SK-N-SH treated with all-trans-retinoic acid at 6 μM for 48 hours (cell line): Measurements from ENCODE around the gene GREB1.

Experiments
- ATAC-seq: fragments of 200-7000 bp; cut with Tn5 transposase; 3 replicates; pipeline ENCODE4 v1.9.1; 2020; ENCODE audit warnings: mild to moderate bottlenecking, moderate library complexity
- ARNTL ChIP-seq: fragments of 450-650 bp; formaldehyde crosslinking; IDR thresholded peaks from 2 replicates; pipeline ENCODE4 v1.5.0; 2020; ENCODE audit warnings: low read depth, mild to moderate bottlenecking, moderate library complexity, borderline replicate concordance
- BACH2 ChIP-seq: fragments of 250-450 bp; sonication (Bioruptor Pico); IDR thresholded peaks from 2 replicates; pipeline ENCODE4 v1.9.0; 2021; ENCODE audit warnings: mild to moderate bottlenecking, borderline replicate concordance
- CSDC2 ChIP-seq: fragments of 250-450 bp; sonication (Bioruptor Pico); IDR thresholded peaks from 2 replicates; pipeline ENCODE4 v1.5.0; 2020; ENCODE audit warnings: mild to moderate bottlenecking, moderate library complexity
- ESRRG ChIP-seq: fragments of 250-450 bp; sonication (Bioruptor Pico); IDR thresholded peaks from 2 replicates; pipeline ENCODE4 v1.6.1; 2021; ENCODE audit warnings: mild to moderate bottlenecking
- GLIS3 ChIP-seq: fragments of 250-450 bp; sonication (Bioruptor Pico); IDR thresholded peaks from 2 replicates; pipeline ENCODE4 v1.5.0; 2020; ENCODE audit warnings: mild to moderate bottlenecking, moderate library complexity
- ISL1 ChIP-seq: fragments of 250-450 bp; sonication (Bioruptor Pico); IDR thresholded peaks from 2 replicates; pipeline ENCODE4 v2.1.2; 2022; ENCODE audit warnings: mild to moderate bottlenecking, moderate library complexity
- OSR1 ChIP-seq: fragments of 250-450 bp; sonication (Bioruptor Pico); IDR thresholded peaks from 2 replicates; pipeline ENCODE4 v1.8.0; 2022; ENCODE audit warnings: moderate library complexity, mild to moderate bottlenecking, inconsistent platforms
- PPARA ChIP-seq: fragments of 250-450 bp; sonication (Bioruptor Pico); IDR thresholded peaks from 2 replicates; pipeline ENCODE4 v1.5.0; 2020; ENCODE audit warnings: mild to moderate bottlenecking, borderline replicate concordance
- RARB ChIP-seq: fragments of 250-450 bp; sonication (Bioruptor Pico); IDR thresholded peaks from 2 replicates; pipeline ENCODE4 v1.8.0; 2021; ENCODE audit warnings: mild to moderate bottlenecking, moderate library complexity
- SNAI2 ChIP-seq: fragments of 250-450 bp; sonication (Bioruptor Pico); IDR thresholded peaks from 2 replicates; pipeline ENCODE4 v1.5.0; 2020; ENCODE audit warnings: mild to moderate bottlenecking, moderate library complexity
- TCF4 ChIP-seq: fragments of 250-450 bp; sonication (Bioruptor Pico); IDR thresholded peaks from 2 replicates; pipeline ENCODE4 v1.8.0; 2021; ENCODE audit warnings: mild to moderate bottlenecking, moderate library complexity, borderline replicate concordance
- TOX ChIP-seq: fragments of 250-450 bp; sonication (Bioruptor Pico); IDR thresholded peaks from 2 replicates; pipeline ENCODE4 v1.8.0; 2021; ENCODE audit warnings: mild to moderate bottlenecking, moderate library complexity, borderline replicate concordance
- ZC3H10 ChIP-seq: fragments of 250-450 bp; sonication (Bioruptor Pico); IDR thresholded peaks from 2 replicates; pipeline ENCODE4 v1.5.1; 2021; ENCODE audit warnings: mild to moderate bottlenecking, moderate library complexity
- ZFP3 ChIP-seq: fragments of 250-450 bp; sonication (Bioruptor Pico); IDR thresholded peaks from 2 replicates; pipeline ENCODE4 v1.5.0; 2020; ENCODE audit warnings: mild to moderate bottlenecking, moderate library complexity
- ZFP30 ChIP-seq: fragments of 450-650 bp; formaldehyde crosslinking; IDR thresholded peaks from 2 replicates; pipeline ENCODE4 v1.5.0; 2022; ENCODE audit warnings: mild to moderate bottlenecking, moderate library complexity
- ZNF565 ChIP-seq: fragments of 450-650 bp; formaldehyde crosslinking; conservative IDR thresholded peaks from 2 replicates; pipeline ENCODE4 v1.5.0; 2020; ENCODE audit warnings: low read depth, mild to moderate bottlenecking, moderate library complexity
- ZNF8 ChIP-seq: fragments of 450-650 bp; formaldehyde crosslinking; IDR thresholded peaks from 2 replicates; pipeline ENCODE4 v1.5.0; 2020; ENCODE audit warnings: mild to moderate bottlenecking, moderate library complexity
- TF ChIP-seq, protein P1 (sequence below): fragments of 250-450 bp; sonication (Bioruptor Pico); IDR thresholded peaks from 2 replicates; pipeline ENCODE4 v1.8.0; 2021; ENCODE audit warnings: low read depth, mild to moderate bottlenecking, moderate library complexity, borderline replicate concordance
- TF ChIP-seq, protein P2 (sequence below): fragments of 250-450 bp; sonication (Bioruptor Pico); IDR thresholded peaks from 2 replicates; pipeline ENCODE4 v1.8.0; 2020; ENCODE audit warnings: mild to moderate bottlenecking, moderate library complexity, borderline replicate concordance
- TF ChIP-seq, protein P3 (sequence below): fragments of 250-450 bp; sonication (Bioruptor Pico); IDR thresholded peaks from 2 replicates; pipeline ENCODE4 v1.5.1; 2020; ENCODE audit warnings: low read depth, mild to moderate bottlenecking, moderate library complexity
- TF ChIP-seq, protein P4 (sequence below): fragments of 250-450 bp; sonication (Bioruptor Pico); IDR thresholded peaks from 2 replicates; pipeline ENCODE4 v1.5.1; 2021; ENCODE audit warnings: mild to moderate bottlenecking, moderate library complexity
- TF ChIP-seq, protein P5 (sequence below): fragments of 250-450 bp; sonication (Bioruptor Pico); IDR thresholded peaks from 2 replicates; pipeline ENCODE4 v1.5.0; 2020; ENCODE audit warnings: mild to moderate bottlenecking, moderate library complexity

The GREB1 gene

DNA sequence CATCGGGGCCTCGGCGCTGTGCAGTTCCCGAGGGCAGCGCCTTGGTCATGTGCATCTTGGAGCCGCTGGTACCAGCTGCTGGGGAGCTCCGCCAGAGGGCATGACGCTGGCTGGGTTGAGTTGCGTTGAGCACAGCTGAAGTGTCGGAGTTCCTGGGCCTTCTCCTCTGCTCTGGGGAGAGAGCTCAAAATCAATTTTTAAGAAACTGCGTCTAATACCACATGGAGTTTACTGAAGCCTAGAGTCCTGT lies 48.7 kb downstream of the GREB1 start:
- no peak for TF ChIP-seq ZFP3 (CRISPR knock-in tag)
- TF ChIP-seq TOX (CRISPR knock-in tag) = no peak
- TF ChIP-seq CSDC2 (CRISPR knock-in tag) = no peak
- TF ChIP-seq TCF4 = no peak
- no peak for TF ChIP-seq GLIS3 (CRISPR knock-in tag)
- TF ChIP-seq, protein P1, sequence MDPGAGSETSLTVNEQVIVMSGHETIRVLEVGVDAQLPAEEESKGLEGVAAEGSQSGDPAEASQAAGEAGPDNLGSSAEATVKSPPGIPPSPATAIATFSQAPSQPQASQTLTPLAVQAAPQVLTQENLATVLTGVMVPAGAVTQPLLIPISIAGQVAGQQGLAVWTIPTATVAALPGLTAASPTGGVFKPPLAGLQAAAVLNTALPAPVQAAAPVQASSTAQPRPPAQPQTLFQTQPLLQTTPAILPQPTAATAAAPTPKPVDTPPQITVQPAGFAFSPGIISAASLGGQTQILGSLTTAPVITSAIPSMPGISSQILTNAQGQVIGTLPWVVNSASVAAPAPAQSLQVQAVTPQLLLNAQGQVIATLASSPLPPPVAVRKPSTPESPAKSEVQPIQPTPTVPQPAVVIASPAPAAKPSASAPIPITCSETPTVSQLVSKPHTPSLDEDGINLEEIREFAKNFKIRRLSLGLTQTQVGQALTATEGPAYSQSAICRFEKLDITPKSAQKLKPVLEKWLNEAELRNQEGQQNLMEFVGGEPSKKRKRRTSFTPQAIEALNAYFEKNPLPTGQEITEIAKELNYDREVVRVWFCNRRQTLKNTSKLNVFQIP = no peak
- TF ChIP-seq, protein P2, sequence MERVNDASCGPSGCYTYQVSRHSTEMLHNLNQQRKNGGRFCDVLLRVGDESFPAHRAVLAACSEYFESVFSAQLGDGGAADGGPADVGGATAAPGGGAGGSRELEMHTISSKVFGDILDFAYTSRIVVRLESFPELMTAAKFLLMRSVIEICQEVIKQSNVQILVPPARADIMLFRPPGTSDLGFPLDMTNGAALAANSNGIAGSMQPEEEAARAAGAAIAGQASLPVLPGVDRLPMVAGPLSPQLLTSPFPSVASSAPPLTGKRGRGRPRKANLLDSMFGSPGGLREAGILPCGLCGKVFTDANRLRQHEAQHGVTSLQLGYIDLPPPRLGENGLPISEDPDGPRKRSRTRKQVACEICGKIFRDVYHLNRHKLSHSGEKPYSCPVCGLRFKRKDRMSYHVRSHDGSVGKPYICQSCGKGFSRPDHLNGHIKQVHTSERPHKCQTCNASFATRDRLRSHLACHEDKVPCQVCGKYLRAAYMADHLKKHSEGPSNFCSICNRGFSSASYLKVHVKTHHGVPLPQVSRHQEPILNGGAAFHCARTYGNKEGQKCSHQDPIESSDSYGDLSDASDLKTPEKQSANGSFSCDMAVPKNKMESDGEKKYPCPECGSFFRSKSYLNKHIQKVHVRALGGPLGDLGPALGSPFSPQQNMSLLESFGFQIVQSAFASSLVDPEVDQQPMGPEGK (CRISPR knock-in tag) = no peak
- TF ChIP-seq OSR1 (CRISPR knock-in tag) = no peak
- no peak for TF ChIP-seq BACH2
- no peak for TF ChIP-seq ESRRG
- TF ChIP-seq, protein P3, sequence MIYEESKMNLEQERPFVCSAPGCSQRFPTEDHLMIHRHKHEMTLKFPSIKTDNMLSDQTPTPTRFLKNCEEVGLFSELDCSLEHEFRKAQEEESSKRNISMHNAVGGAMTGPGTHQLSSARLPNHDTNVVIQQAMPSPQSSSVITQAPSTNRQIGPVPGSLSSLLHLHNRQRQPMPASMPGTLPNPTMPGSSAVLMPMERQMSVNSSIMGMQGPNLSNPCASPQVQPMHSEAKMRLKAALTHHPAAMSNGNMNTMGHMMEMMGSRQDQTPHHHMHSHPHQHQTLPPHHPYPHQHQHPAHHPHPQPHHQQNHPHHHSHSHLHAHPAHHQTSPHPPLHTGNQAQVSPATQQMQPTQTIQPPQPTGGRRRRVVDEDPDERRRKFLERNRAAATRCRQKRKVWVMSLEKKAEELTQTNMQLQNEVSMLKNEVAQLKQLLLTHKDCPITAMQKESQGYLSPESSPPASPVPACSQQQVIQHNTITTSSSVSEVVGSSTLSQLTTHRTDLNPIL (CRISPR knock-in tag) = no peak
- TF ChIP-seq ARNTL (CRISPR knock-in tag) = no peak
- no peak for TF ChIP-seq ZC3H10 (CRISPR knock-in tag)
- no peak for TF ChIP-seq ZNF8
- TF ChIP-seq PPARA (CRISPR knock-in tag) = no peak
- no peak for TF ChIP-seq SNAI2 (CRISPR knock-in tag)
- TF ChIP-seq, protein P4, sequence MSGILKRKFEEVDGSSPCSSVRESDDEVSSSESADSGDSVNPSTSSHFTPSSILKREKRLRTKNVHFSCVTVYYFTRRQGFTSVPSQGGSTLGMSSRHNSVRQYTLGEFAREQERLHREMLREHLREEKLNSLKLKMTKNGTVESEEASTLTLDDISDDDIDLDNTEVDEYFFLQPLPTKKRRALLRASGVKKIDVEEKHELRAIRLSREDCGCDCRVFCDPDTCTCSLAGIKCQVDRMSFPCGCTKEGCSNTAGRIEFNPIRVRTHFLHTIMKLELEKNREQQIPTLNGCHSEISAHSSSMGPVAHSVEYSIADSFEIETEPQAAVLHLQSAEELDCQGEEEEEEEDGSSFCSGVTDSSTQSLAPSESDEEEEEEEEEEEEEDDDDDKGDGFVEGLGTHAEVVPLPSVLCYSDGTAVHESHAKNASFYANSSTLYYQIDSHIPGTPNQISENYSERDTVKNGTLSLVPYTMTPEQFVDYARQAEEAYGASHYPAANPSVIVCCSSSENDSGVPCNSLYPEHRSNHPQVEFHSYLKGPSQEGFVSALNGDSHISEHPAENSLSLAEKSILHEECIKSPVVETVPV (CRISPR knock-in tag) = no peak
- TF ChIP-seq ISL1 (CRISPR knock-in tag) = no peak
- TF ChIP-seq, all 23 proteins: peak for 0
- ATAC-seq = peak; percentile 4; the same call in 1 of the 3 replicates

DNA sequence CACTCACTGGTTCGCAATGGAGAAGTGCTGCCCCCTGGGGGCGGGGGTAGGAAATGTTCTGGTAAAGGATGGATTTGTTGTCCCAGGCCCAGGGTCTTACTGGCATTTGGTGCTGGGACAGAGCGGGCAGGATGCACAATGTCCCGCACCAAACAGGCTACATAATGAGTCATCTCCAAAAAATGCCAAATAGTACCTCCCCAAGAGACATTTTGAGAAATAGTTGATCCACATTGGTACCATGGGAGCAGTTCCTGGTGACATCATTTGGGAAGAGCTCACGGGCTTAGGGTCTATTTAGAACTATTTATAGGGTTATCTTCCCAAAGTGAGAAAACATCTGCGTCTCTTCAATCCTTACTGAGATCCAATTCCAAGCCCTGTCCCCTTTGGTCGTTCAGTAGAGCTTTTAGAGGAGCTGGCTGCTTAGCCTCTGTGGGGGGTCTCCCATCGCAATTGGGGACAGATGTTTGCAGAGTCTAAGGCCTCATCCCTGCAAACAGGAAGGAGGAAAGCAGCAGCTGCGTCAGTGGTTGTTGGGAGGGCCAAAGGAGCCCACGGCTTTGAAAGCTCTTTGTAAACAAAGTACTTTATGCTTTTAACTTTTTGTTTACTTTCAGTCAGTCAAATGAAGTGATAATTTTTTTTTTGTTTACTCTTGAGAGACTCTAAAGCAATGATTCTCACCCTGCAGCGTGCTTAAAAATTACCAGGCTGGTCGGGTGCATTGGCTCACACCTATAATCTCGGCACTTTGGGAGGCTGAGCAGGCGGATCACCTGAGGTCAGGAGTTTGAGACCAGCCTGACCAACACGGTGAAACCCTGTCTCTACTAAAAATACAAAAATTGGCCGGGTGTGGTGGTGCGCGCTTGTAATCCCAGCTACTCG lies 49.3 kb downstream of the GREB1 start:
- no peak for TF ChIP-seq SNAI2 (CRISPR knock-in tag)
- TF ChIP-seq RARB (CRISPR knock-in tag) = no peak
- TF ChIP-seq, protein P2 (CRISPR knock-in tag) = no peak
- no peak for TF ChIP-seq GLIS3 (CRISPR knock-in tag)
- TF ChIP-seq ZC3H10 (CRISPR knock-in tag) = no peak
- TF ChIP-seq ZFP3 (CRISPR knock-in tag) = no peak
- TF ChIP-seq, protein P4 (CRISPR knock-in tag) = no peak
- TF ChIP-seq ZNF565 = no peak
- no peak for TF ChIP-seq ESRRG
- TF ChIP-seq, protein P1 = no peak
- no peak for TF ChIP-seq TCF4
- TF ChIP-seq, protein P5, sequence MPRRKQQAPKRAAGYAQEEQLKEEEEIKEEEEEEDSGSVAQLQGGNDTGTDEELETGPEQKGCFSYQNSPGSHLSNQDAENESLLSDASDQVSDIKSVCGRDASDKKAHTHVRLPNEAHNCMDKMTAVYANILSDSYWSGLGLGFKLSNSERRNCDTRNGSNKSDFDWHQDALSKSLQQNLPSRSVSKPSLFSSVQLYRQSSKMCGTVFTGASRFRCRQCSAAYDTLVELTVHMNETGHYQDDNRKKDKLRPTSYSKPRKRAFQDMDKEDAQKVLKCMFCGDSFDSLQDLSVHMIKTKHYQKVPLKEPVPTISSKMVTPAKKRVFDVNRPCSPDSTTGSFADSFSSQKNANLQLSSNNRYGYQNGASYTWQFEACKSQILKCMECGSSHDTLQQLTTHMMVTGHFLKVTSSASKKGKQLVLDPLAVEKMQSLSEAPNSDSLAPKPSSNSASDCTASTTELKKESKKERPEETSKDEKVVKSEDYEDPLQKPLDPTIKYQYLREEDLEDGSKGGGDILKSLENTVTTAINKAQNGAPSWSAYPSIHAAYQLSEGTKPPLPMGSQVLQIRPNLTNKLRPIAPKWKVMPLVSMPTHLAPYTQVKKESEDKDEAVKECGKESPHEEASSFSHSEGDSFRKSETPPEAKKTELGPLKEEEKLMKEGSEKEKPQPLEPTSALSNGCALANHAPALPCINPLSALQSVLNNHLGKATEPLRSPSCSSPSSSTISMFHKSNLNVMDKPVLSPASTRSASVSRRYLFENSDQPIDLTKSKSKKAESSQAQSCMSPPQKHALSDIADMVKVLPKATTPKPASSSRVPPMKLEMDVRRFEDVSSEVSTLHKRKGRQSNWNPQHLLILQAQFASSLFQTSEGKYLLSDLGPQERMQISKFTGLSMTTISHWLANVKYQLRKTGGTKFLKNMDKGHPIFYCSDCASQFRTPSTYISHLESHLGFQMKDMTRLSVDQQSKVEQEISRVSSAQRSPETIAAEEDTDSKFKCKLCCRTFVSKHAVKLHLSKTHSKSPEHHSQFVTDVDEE = no peak
- TF ChIP-seq ZFP30 = no peak
- TF ChIP-seq ZNF8 = no peak
- no peak for TF ChIP-seq TOX (CRISPR knock-in tag)
- no peak for TF ChIP-seq PPARA (CRISPR knock-in tag)
- TF ChIP-seq CSDC2 (CRISPR knock-in tag) = no peak
- TF ChIP-seq ARNTL (CRISPR knock-in tag) = no peak
- no peak for TF ChIP-seq OSR1 (CRISPR knock-in tag)
- ATAC-seq = peak; percentile 58
